Brain microvascular endothelial cell (primary cell): ENCODE measurements around the gene IRF1.

Experiments
- DNase-seq: peaks from one replicate; pipeline ENCODE4 v3.0.0-alpha.2; 2020
- H3K27ac ChIP-seq: fragments of 250-450 bp; sonication (Bioruptor Pico); 2 replicates; pipeline ENCODE4 v1.5.1; 2020; ENCODE audit warnings: mild to moderate bottlenecking, moderate library complexity
- H3K27me3 ChIP-seq: fragments of 250-450 bp; sonication (Bioruptor Pico); replicated peaks from 2 replicates; pipeline ENCODE4 v1.5.1; 2020; ENCODE audit warnings: mild to moderate bottlenecking
- H3K36me3 ChIP-seq: fragments of 250-450 bp; sonication (Bioruptor Pico); replicated peaks from 2 replicates; pipeline ENCODE4 v1.5.1; 2020; ENCODE audit warnings: mild to moderate bottlenecking
- H3K4me3 ChIP-seq: 2 replicates; pipeline ENCODE4 v1.5.1; 2011; ENCODE audit warnings: low read depth, mild to moderate bottlenecking, control low read depth, low read length, moderate library complexity
- CTCF ChIP-seq: IDR thresholded peaks from 2 replicates; pipeline ENCODE4 v1.5.1; 2011; ENCODE audit warnings: low read depth, mild to moderate bottlenecking, moderate library complexity, low read length, control low read depth, inconsistent platforms; ENCODE audit errors: missing control alignments
- in situ Hi-C: cut with HindIII; loops from 2 replicates; pipeline ENCODE4 v1.10.0; 2017; ENCODE audit warnings: low sequenced_read_pairs, low pct_ligation_motif_present

Gene IRF1

GRCh38 chr5:132495667-132496190 is 5.2 kb upstream of the IRF1 start:
- no peaks in the 10 kb centered on the region for H3K36me3 ChIP-seq
- peak overlapping the region; percentile 65 for H3K4me3 ChIP-seq
- TF ChIP-seq CTCF: peak; percentile 33
- in situ Hi-C loops: no loop called here
- no peaks in the 10 kb centered on the region for H3K27me3 ChIP-seq
- peak; percentile 80 for DNase-seq
- H3K27ac ChIP-seq: peak overlapping the region; percentile 84

GRCh38 chr5:132493821-132494220 is 3.2 kb upstream of the IRF1 start:
- Histone ChIP-seq H3K36me3 (peaks cover 4% of the 10 kb centered on the region), H3K27me3 (no peaks in the 10 kb centered on the region), H3K27ac (no peak overlapping the region), H3K4me3 (no peak overlapping the region)
- in situ Hi-C loops: no loop called here
- TF ChIP-seq CTCF: no peak
- no peak for DNase-seq

GRCh38 chr5:132493241-132493640 is 2.7 kb upstream of the IRF1 start:
- TF ChIP-seq CTCF: no peak
- H3K4me3 ChIP-seq: no peak overlapping the region
- in situ Hi-C loops: no loop called here
- DNase-seq: no peak
- peaks cover 10% of the 10 kb centered on the region for H3K36me3 ChIP-seq
- no peaks in the 10 kb centered on the region for H3K27me3 ChIP-seq
- H3K27ac ChIP-seq: no peak overlapping the region

GRCh38 chr5:132492386-132493125 is 2.0 kb upstream of the IRF1 start:
- Histone ChIP-seq H3K27ac (no peak overlapping the region), H3K4me3 (no peak overlapping the region), H3K27me3 (no peaks in the 10 kb centered on the region), H3K36me3 (peaks cover 17% of the 10 kb centered on the region)
- DNase-seq: no peak
- in situ Hi-C loops: no loop called here
- no peak for TF ChIP-seq CTCF

GRCh38 chr5:132491368-132492364 is 1.1 kb upstream of the IRF1 start:
- peak overlapping the region; percentile 53 for H3K4me3 ChIP-seq
- no peak for TF ChIP-seq CTCF
- no peaks in the 10 kb centered on the region for H3K27me3 ChIP-seq
- in situ Hi-C loops: no loop called here
- no peak for DNase-seq
- H3K36me3 ChIP-seq: peaks cover 26% of the 10 kb centered on the region
- peak overlapping the region; percentile 82 for H3K27ac ChIP-seq
